Measurements from ENCODE around the gene RGL3.

DNA sequence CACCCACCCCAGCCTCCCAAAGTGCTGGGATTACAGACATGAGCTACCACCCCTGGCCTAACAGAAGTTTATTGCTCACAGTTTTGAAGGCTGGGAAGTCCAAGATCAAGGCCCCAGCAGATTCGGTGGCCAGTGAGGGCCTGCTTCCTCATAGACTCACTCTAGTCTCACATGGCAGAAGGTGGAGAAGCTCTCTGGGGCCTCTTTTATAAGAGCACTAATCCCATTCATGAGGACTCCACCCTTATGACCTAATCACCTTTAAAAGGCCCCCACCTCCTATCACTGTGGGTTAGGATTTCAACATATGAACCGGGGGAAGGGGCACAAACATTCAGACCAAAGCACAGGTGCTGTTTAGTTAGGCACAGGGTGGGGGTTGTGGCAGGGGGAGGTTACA lies 51.6 kb downstream of the RGL3 start:
- TF ChIP-seq CTCF (conservative IDR thresholded peaks at IDR 0.05) (no peak), ZFX (IDR thresholded peaks at IDR 0.05) (no peak)

Data from C4-2B (cell line).